ENCODE data around the gene NOVA2. TPM values are rescaled to one million over a fixed set of nuclear protein-coding genes. Genes with fewer than 3 reads are reported as not detected.

NOVA2 gene
- total and polyA plus RNA-seq, 9 of the 15 experiments (the other 6 are each of a cell fraction or from before 2014, with no cell fraction given) = not detected

GRCh38 chr19:45886427-45887199 lies 87.1 kb downstream of the NOVA2 start (continued):
- TF ChIP-seq ZBTB1 (CRISPR knock-in tag; IDR thresholded peaks at IDR 0.05; ENCODE audit: borderline replicate concordance, low read depth) = no peak; the same call in 1 of the 2 replicates
- TF ChIP-seq THAP7 (CRISPR knock-in tag; IDR thresholded peaks at IDR 0.05) = no peak
- TF ChIP-seq ZNF121 (CRISPR knock-in tag; conservative IDR thresholded peaks at IDR 0.05) = no peak
- no peak for TF ChIP-seq GTF3C2 (IDR thresholded peaks at IDR 0.05; ENCODE audit: borderline replicate concordance, extremely low read depth, insufficient read length)
- TF ChIP-seq TAF1 (IDR thresholded peaks at IDR 0.05; ENCODE audit: control insufficient read depth, extremely low read depth, insufficient read depth, low read length, severe bottlenecking) = peak; percentile 62
- no peak for TF ChIP-seq ZNF644 (tag; IDR thresholded peaks at IDR 0.05; ENCODE audit: low read depth)
- TF ChIP-seq ZNF347 (CRISPR knock-in tag; IDR thresholded peaks at IDR 0.05; ENCODE audit: low read depth) = no peak
- TF ChIP-seq ZBTB8A (IDR thresholded peaks at IDR 0.05; ENCODE audit: partially characterized antibody) = no peak
- TF ChIP-seq ZNF76 (CRISPR knock-in tag; IDR thresholded peaks at IDR 0.05; ENCODE audit: borderline replicate concordance) = no peak
- TF ChIP-seq KLF1 (tag; IDR thresholded peaks at IDR 0.05) = no peak
- TF ChIP-seq PHTF2 (CRISPR knock-in tag; IDR thresholded peaks at IDR 0.05) = peak; percentile 11; the same call in 1 of the 2 replicates
- no peak for TF ChIP-seq FOXO4 (CRISPR knock-in tag; IDR thresholded peaks at IDR 0.05)
- TF ChIP-seq LEF1 (IDR thresholded peaks at IDR 0.05) = no peak; the same call in 1 of the 2 replicates
- TF ChIP-seq CEBPZ (IDR thresholded peaks at IDR 0.05; ENCODE audit: borderline replicate concordance, low read depth, low read length) = no peak
- no peak for TF ChIP-seq SP2 (IDR thresholded peaks at IDR 0.05; ENCODE audit: extremely low read depth, low read depth, low read length, poor library complexity, severe bottlenecking)
- TF ChIP-seq SMAD1 (IDR thresholded peaks at IDR 0.05; ENCODE audit: low read depth, low read length, partially characterized antibody) = peak; percentile 22
- TF ChIP-seq CBX8 (IDR thresholded peaks at IDR 0.05; ENCODE audit: borderline replicate concordance, extremely low read depth, low read depth, low read length, poor library complexity, severe bottlenecking) = no peak
- TF ChIP-seq ZC3H4 (CRISPR knock-in tag; IDR thresholded peaks at IDR 0.05; ENCODE audit: borderline replicate concordance) = no peak
